Frontal cortex (tissue), 4 donors: ENCODE data around the gene LDAH. TPM values are rescaled to one million over a fixed set of nuclear protein-coding genes. Genes with fewer than 3 reads are reported as not detected.

Experiments
- DNase-seq, 2 donors: peaks; one replicate each; pipeline ENCODE4 v3.0.0; 2012; ENCODE audit warnings: low spot score in 2 of 2
- FAIRE-seq: peaks from 2 replicates; lab custom pipeline; 2012; peaks lifted over from hg19 to GRCh38; lab: Jason Lieb, UNC
- total RNA-seq: library from RNA; depleted of rRNA; stranded (reverse); fragments of >200 nt; gene quantifications from one replicate; pipeline ENCODE4 v1.2.3, GENCODE V29; 2014
- donor health status: control.
- donor health status: control.
- donor health status: control.

LDAH gene
- total RNA-seq, 1 donor from 2014 or later, result 17.1 TPM

- no peak for FAIRE-seq
- no peak for DNase-seq
These were observed 133.3 kb downstream of the LDAH start for GRCh38 chr2:20689428-20690264.

GRCh38 chr2:20687260-20687832 is 135.6 kb downstream of the LDAH start:
- DNase-seq, result no peak

GRCh38 chr2:20684581-20685063 is 138.3 kb downstream of the LDAH start:
- no peak for DNase-seq
- no peak for FAIRE-seq

More at GRCh38 chr2:20687260-20687832, 135.6 kb downstream of the LDAH start:
- FAIRE-seq, result no peak

- DNase-seq (no peak), FAIRE-seq (no peak)
These were observed 140.6 kb downstream of the LDAH start for GRCh38 chr2:20682167-20682920.

- FAIRE-seq (no peak), DNase-seq (no peak)
These were observed 142.0 kb downstream of the LDAH start for GRCh38 chr2:20680744-20681375.

- DNase-seq (no peak), FAIRE-seq (no peak)
These were observed 144.1 kb downstream of the LDAH start for GRCh38 chr2:20678780-20679179.

GRCh38 chr2:20678086-20678395 is 144.9 kb downstream of the LDAH start:
- DNase-seq, result no peak
- FAIRE-seq, result no peak

- DNase-seq (no peak), FAIRE-seq (no peak)
These were observed 145.4 kb downstream of the LDAH start for GRCh38 chr2:20677301-20678085.

GRCh38 chr2:20676353-20677215 is 146.3 kb downstream of the LDAH start:
- FAIRE-seq (no peak), DNase-seq (no peak)

GRCh38 chr2:20675701-20676352 is 147.1 kb downstream of the LDAH start:
- no peak for DNase-seq
- FAIRE-seq, result no peak

- peak in 1 of 2 donors; percentile 14 for DNase-seq
- FAIRE-seq, result no peak
These were observed 147.8 kb downstream of the LDAH start for GRCh38 chr2:20674974-20675679.

- DNase-seq, result no peak
- FAIRE-seq, result no peak
These were observed 148.5 kb downstream of the LDAH start for GRCh38 chr2:20674309-20674965.

GRCh38 chr2:20673686-20674308 is 149.1 kb downstream of the LDAH start:
- peak in 1 of 2 donors; percentile 18 for DNase-seq
- no peak for FAIRE-seq

GRCh38 chr2:20672201-20672951 is 150.5 kb downstream of the LDAH start:
- no peak for FAIRE-seq
- DNase-seq, result peak in 1 of 2 donors; percentile 12

- no peak for FAIRE-seq
These were observed 151.2 kb downstream of the LDAH start for GRCh38 chr2:20671736-20672080.

More at GRCh38 chr2:20671736-20672080, 151.2 kb downstream of the LDAH start:
- no peak for DNase-seq
